Naive B cell (primary cell): ENCODE results near the gene ARHGAP28. TPM values are rescaled to one million over a fixed set of nuclear protein-coding genes. Genes with fewer than 3 reads are reported as not detected.

Experiments used
- ATAC-seq, 2 donors: fragments of 150-1000 bp; cut with Tn5 transposase; 2 replicates each; pipeline ENCODE4 v1.10.0; 2021; ENCODE audit warnings: low read depth in 2 of 2, mild to moderate bottlenecking in 2 of 2, moderate library complexity in 2 of 2
- DNase-seq: peaks from one replicate; pipeline ENCODE4 v3.0.0; 2022
- H3K27ac Mint-ChIP-seq, 6 donors: one replicate each; pipeline ENCODE4 v1.8.0; 2020 to 2022; ENCODE audit warnings: mild to moderate bottlenecking in 6 of 6, mixed read lengths in 6 of 6, moderate library complexity in 5 of 6, inconsistent platforms in 2 of 6
- H3K27me3 Mint-ChIP-seq, 3 donors: one replicate each; pipeline ENCODE4 v1.8.0; 2021 to 2022; ENCODE audit warnings: mixed read lengths in 3 of 3, mild to moderate bottlenecking in 1 of 3
- H3K36me3 Mint-ChIP-seq, 2 donors: one replicate each; pipeline ENCODE4 v1.8.0; 2020 to 2022; ENCODE audit warnings: mixed read lengths in 2 of 2, inconsistent platforms in 1 of 2, mild to moderate bottlenecking in 1 of 2
- H3K4me1 Mint-ChIP-seq, 3 donors: one replicate each; pipeline ENCODE4 v1.8.0; 2020 to 2022; ENCODE audit warnings: mixed read lengths in 3 of 3, inconsistent platforms in 1 of 3, mild to moderate bottlenecking in 1 of 3, moderate library complexity in 1 of 3
- H3K4me3 Mint-ChIP-seq, 8 donors: one replicate each; pipeline ENCODE4 v1.8.0; 2020 to 2022; ENCODE audit warnings: mild to moderate bottlenecking in 8 of 8, mixed read lengths in 8 of 8, moderate library complexity in 8 of 8, inconsistent platforms in 2 of 8
- H3K9me3 Mint-ChIP-seq, 7 donors: one replicate each; pipeline ENCODE4 v1.8.0; 2020 to 2022; ENCODE audit warnings: mixed read lengths in 7 of 7, mild to moderate bottlenecking in 5 of 7, inconsistent platforms in 2 of 7, moderate library complexity in 1 of 7
- polyA plus RNA-seq, 6 donors: library from polyadenylated mRNA; unstranded; fragments of 300-500 nt; fragmentation: Illumina TruSeq; gene quantifications; one replicate each; pipeline ENCODE4 v1.2.3, GENCODE V29; 2021; ENCODE audit warnings: low read depth in 6 of 6

The ARHGAP28 gene
- polyA plus RNA-seq, 6 donors from 2014 or later = not detected

DNA sequence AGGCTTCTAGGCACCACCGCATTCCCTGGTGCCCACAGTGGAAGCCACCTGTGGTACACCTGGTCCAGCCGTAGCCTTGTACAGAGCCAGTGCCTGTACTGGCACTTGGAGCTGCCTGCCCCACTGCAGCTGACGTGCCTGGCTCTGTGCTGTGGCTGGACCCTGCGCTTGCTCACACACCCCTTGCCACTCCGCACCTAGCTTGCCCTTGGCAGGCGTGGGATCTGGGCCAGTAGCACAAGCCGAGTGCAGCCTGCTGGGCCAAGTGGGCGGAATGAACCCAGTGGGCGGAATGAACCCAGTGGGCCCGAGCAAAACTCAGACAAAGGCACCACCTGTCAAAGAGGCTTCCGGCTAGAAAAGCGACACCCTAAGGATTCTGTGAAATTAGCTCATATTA, 126.3 kb downstream of the ARHGAP28 start:
- H3K9me3 Mint-ChIP-seq = peaks cover 0 to 25% (median 3%) of the 10 kb centered on the region in 7 donors
- H3K36me3 Mint-ChIP-seq = no peaks in the 10 kb centered on the region
- no peak overlapping the region for H3K27ac Mint-ChIP-seq
- DNase-seq (no peak), ATAC-seq (no peak)
- no peak overlapping the region for H3K4me3 Mint-ChIP-seq
- H3K4me1 Mint-ChIP-seq = no peaks in the 10 kb centered on the region
- no peaks in the 10 kb centered on the region for H3K27me3 Mint-ChIP-seq

DNA sequence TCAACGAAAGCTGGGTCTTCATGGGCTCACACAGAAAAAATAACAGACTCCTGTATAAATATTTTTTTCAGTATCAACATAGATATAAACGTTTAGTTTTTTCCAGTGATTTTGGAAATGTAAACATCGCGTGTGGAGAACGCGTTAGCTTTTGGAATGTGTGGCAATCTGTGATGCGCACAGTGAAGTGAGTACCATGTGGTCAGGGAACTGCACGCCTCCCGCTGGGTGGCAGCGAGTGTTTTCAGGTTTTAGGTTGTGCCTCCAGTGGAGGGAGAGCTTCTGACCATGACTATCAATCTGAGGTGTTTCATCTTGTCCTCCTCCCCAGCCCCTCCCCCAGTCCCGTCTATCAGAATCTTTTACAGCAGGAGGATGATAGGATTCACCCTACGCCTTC, 127.8 kb downstream of the ARHGAP28 start:
- no peak overlapping the region for H3K4me3 Mint-ChIP-seq
- no peak overlapping the region for H3K27ac Mint-ChIP-seq

DNA sequence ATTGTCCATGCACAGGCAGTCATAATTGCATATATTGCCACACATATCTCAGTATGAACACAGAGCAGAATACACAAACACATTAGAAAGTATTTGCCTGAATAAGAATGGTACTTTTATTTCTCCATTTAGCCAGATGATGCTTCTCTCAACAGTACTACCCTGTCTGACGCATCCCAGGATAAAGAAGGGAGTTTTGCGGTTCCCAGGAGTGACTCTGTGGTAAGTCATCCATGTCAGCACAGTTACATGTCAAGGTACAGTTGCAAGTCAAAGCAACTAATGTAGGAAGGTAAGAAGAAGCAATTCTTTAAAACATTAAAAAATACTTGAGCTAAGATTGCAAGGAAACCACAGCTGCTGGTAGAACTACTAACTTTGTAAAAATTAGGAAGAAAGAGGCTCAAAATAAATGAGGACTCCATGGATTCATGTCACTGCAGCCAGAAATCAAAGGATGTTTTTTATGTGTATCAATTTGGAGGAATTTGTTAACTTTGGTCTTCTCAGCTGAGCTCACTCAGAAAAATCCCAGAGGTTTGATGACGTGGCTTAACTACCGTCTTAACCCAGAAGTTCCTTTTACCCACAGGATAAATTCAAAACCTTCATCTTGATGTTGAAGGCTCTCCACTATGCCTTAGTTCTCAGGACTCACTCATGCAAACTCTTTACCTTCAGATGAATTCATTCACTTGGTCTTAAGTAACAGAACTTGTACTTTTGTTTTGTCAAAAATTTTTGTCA, 130.3 kb downstream of the ARHGAP28 start:
- DNase-seq (no peak), ATAC-seq (no peak)
- Mint-ChIP-seq H3K9me3 (no peaks in the 10 kb centered on the region), H3K36me3 (no peaks in the 10 kb centered on the region), H3K27me3 (no peaks in the 10 kb centered on the region), H3K4me3 (no peak overlapping the region), H3K27ac (no peak overlapping the region), H3K4me1 (no peaks in the 10 kb centered on the region)

More for the DNA sequence above, 127.8 kb downstream of the ARHGAP28 start:
- H3K27me3 Mint-ChIP-seq = no peaks in the 10 kb centered on the region
- no peaks in the 10 kb centered on the region for H3K36me3 Mint-ChIP-seq
- H3K4me1 Mint-ChIP-seq = no peaks in the 10 kb centered on the region
- no peak for DNase-seq
- peaks cover 0 to 9% (median under 1%) of the 10 kb centered on the region in 7 donors for H3K9me3 Mint-ChIP-seq
- ATAC-seq = no peak

DNA sequence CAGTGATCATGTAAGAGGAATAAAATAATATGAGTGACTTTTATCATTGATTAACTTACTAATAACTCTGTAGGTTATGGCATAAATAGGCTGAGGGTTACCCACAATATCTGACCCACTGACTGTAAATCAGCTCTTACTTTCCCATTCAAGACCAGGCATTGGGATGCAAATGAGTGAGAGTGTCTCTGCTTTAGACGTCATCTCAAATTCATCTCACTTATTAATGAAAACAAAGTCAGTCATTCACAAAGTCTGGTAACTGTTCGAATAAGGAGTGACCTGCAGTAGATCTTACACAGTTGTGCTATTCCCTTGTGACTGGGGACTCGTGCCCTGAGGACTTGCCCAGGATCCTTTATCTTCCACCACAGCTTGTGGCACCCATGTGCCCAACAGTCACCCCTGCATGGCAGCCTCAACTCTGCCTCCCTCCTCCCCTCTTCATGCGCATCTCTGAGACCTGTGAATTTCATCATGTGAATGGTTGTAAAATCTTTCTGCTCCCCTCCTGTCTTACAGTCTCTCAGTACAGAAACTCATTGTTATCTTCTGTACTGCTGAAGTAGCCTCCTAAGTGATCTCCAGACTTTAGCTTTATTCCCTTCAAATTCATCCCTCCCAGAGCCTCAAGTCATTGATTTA, 131.4 kb downstream of the ARHGAP28 start:
- peak overlapping the region in 2 of 6 donors; percentile 42 to 68 for H3K27ac Mint-ChIP-seq
- H3K9me3 Mint-ChIP-seq = no peaks in the 10 kb centered on the region
- no peaks in the 10 kb centered on the region for H3K27me3 Mint-ChIP-seq
- H3K4me1 Mint-ChIP-seq = no peaks in the 10 kb centered on the region
- ATAC-seq = no peak
- no peaks in the 10 kb centered on the region for H3K36me3 Mint-ChIP-seq
- DNase-seq = no peak
- no peak overlapping the region for H3K4me3 Mint-ChIP-seq

DNA sequence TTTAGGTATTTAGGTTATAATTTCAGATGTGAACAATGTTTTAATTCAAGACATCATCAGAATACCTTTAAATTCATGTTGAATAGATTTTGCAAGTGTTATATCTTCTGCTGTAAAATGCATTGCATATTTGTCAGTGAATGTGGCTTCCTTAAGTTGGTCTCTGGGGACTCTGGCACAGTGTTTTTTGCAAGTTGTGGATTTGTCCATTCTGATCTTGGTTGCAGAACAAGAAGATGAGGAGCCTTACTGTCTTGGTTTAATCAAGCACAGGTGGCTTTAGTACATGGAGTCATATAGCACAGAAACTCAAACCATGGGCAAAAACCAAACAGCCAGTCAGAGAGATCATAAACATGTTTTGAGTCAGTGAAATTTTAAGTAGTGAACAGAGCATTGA, 135.7 kb downstream of the ARHGAP28 start:
- Mint-ChIP-seq H3K4me1 (no peaks in the 10 kb centered on the region), H3K27me3 (no peaks in the 10 kb centered on the region), H3K27ac (no peak overlapping the region), H3K36me3 (no peaks in the 10 kb centered on the region), H3K4me3 (no peak overlapping the region), H3K9me3 (peaks cover 0 to 4% (median 0%) of the 10 kb centered on the region in 7 donors)
- ATAC-seq (no peak), DNase-seq (no peak)

DNA sequence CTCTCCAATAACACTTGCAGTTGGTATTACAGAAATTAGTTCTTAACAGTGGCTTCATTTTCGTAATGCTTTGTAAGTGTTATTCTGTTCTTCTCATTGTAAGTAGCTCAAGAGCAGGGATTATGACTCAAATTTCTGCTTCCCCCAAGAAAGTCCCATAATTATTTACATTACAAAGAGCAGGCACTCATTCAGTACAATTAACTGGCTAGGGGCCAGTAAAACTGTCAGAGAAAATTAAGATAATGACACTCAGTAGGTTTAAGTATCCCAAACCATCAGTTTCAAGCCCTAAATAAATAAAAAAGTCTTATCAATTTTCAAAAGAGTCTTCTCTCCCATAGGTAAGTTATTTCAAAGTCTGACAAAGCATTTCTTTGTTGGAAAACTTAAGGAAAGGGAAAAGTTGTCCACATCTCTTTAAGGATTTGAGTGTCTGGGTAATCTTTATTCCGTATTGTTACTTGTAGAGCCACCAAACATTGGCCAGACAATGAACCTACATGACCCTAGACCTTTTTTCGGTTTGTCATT, 137.1 kb downstream of the ARHGAP28 start:
- no peak overlapping the region for H3K4me3 Mint-ChIP-seq
- no peaks in the 10 kb centered on the region for H3K36me3 Mint-ChIP-seq
- ATAC-seq (no peak), DNase-seq (no peak)
- no peak overlapping the region for H3K27ac Mint-ChIP-seq
- H3K4me1 Mint-ChIP-seq = no peaks in the 10 kb centered on the region
- H3K9me3 Mint-ChIP-seq = peaks cover 0 to 4% (median 0%) of the 10 kb centered on the region in 7 donors
- H3K27me3 Mint-ChIP-seq = no peaks in the 10 kb centered on the region

- peaks cover 0 to 3% (median 0%) of the 10 kb centered on the region in 3 donors for H3K27me3 Mint-ChIP-seq
- H3K9me3 Mint-ChIP-seq = peaks cover 0 to 4% (median 0%) of the 10 kb centered on the region in 7 donors
- ATAC-seq (no peak), DNase-seq (no peak)
- H3K4me1 Mint-ChIP-seq = no peaks in the 10 kb centered on the region
- no peaks in the 10 kb centered on the region for H3K36me3 Mint-ChIP-seq
- H3K4me3 Mint-ChIP-seq = no peak overlapping the region
- H3K27ac Mint-ChIP-seq = no peak overlapping the region
Measured at GRCh38 chr18:6868033-6868432, 138.5 kb downstream of the ARHGAP28 start.

DNA sequence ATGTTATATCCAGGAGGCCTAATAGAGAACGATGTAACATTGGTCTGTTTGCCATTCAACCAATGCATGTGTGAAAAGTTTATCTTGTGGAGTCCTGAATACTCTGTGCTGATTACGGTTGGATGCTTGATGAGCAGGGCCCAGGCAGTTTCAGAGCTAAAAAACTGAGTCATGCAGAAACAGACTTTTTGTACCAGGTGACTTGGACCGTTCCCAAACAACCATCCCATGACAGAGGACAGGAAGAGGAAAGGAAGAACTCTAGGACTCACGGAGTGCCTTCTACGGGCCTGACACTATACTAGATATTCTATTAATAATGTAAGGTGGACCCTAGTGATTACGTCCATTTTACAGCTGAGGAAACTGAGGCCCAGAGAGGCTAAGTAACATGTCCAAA, 142.1 kb downstream of the ARHGAP28 start:
- no peaks in the 10 kb centered on the region for H3K4me1 Mint-ChIP-seq
- peaks cover 0 to 5% (median 0%) of the 10 kb centered on the region in 3 donors for H3K27me3 Mint-ChIP-seq
- peaks cover 0 to 2% (median 0%) of the 10 kb centered on the region in 7 donors for H3K9me3 Mint-ChIP-seq
- no peak for ATAC-seq
- H3K4me3 Mint-ChIP-seq = no peak overlapping the region
- peak overlapping the region in 1 of 6 donors; percentile 72 for H3K27ac Mint-ChIP-seq
- no peak for DNase-seq
- no peaks in the 10 kb centered on the region for H3K36me3 Mint-ChIP-seq

GRCh38 chr18:6873040-6873751, 143.7 kb downstream of the ARHGAP28 start:
- DNase-seq (no peak), ATAC-seq (no peak)
- H3K27ac Mint-ChIP-seq = no peak overlapping the region
- H3K4me3 Mint-ChIP-seq = no peak overlapping the region
- no peaks in the 10 kb centered on the region for H3K36me3 Mint-ChIP-seq
- H3K4me1 Mint-ChIP-seq = no peaks in the 10 kb centered on the region
- peaks cover 0 to 5% (median 2%) of the 10 kb centered on the region in 7 donors for H3K9me3 Mint-ChIP-seq
- H3K27me3 Mint-ChIP-seq = peaks cover 0 to 5% (median 0%) of the 10 kb centered on the region in 3 donors

DNA sequence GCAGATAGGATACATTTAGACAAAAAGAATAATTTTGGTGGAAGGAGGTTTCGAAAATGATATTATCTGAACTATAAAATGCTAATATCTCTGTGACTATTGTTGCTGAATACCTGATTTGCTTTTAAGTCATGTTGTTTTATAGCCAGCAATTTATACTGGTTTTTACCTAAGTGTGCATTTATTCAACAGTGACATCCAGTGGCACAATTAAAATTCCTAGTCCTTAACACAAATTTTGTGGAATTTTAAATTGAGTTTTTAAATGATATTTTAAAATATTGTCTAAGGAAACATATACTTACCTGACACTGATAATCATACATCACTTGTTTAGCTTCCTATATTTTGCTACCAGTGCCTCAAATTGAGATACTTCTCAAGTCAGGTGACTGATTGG, 144.8 kb downstream of the ARHGAP28 start:
- DNase-seq (no peak), ATAC-seq (no peak)
- H3K27ac Mint-ChIP-seq = no peak overlapping the region
- H3K27me3 Mint-ChIP-seq = peaks cover 0 to 5% (median 0%) of the 10 kb centered on the region in 3 donors
- H3K4me1 Mint-ChIP-seq = no peaks in the 10 kb centered on the region
- H3K36me3 Mint-ChIP-seq = no peaks in the 10 kb centered on the region
- H3K9me3 Mint-ChIP-seq = peaks cover 0 to 5% (median 2%) of the 10 kb centered on the region in 7 donors
- H3K4me3 Mint-ChIP-seq = no peak overlapping the region

DNA sequence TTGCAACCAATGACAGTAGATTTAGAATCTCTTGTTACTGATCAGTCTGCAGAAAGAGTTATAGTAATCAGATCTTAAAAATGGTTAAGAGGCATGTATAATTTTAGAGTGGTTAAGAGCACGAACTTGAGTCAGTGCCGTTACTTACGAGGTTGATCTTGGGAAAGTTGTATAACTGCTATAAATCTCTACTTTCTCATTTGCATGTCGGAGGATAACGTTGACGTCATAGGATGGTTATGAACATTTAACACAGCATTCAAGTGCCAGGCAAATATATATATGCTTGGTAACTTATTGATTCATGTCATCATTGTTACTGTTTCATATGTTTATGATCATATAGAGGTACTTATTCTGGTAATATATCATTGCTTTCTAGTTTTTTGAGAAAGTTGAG, 146.2 kb downstream of the ARHGAP28 start:
- ATAC-seq (no peak), DNase-seq (no peak)
- Mint-ChIP-seq H3K27me3 (peaks cover 0 to 5% (median 0%) of the 10 kb centered on the region in 3 donors), H3K4me3 (no peak overlapping the region), H3K36me3 (no peaks in the 10 kb centered on the region), H3K27ac (no peak overlapping the region), H3K4me1 (no peaks in the 10 kb centered on the region), H3K9me3 (peaks cover 0 to 9% (median 1%) of the 10 kb centered on the region in 7 donors)

GRCh38 chr18:6876641-6877041, 147.1 kb downstream of the ARHGAP28 start:
- Mint-ChIP-seq H3K4me3 (no peak overlapping the region), H3K4me1 (no peaks in the 10 kb centered on the region), H3K9me3 (peaks cover 0 to 9% (median 1%) of the 10 kb centered on the region in 7 donors), H3K36me3 (no peaks in the 10 kb centered on the region), H3K27ac (no peak overlapping the region), H3K27me3 (peaks cover 0 to 5% (median 0%) of the 10 kb centered on the region in 3 donors)
- ATAC-seq (no peak), DNase-seq (no peak)

DNA sequence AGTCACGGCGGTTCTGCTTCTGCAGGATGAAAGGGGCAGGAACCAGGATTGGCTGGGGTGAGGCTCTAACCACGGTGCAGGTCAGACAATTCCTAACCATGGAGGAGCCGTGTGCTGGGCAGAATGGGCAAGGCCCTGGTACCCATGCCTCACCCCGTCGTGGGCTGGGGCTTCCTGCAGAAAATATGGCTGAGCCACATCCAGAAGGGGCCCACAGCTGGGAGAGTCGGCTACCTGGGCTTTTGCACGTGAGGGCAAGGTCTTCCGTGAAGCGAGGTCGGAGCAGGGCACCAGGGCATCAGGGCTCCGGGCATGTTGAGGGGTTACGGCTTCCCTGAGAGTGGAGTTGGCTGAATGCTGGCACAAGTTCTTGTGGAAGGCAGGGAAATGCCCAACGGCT, 147.8 kb downstream of the ARHGAP28 start:
- no peak for DNase-seq
- Mint-ChIP-seq H3K9me3 (peaks cover 0 to 9% (median 1%) of the 10 kb centered on the region in 7 donors), H3K4me3 (no peak overlapping the region), H3K36me3 (no peaks in the 10 kb centered on the region), H3K27ac (no peak overlapping the region), H3K4me1 (no peaks in the 10 kb centered on the region), H3K27me3 (peaks cover 0 to 5% (median 0%) of the 10 kb centered on the region in 3 donors)
- ATAC-seq = no peak
